WERI-Rb-1 (cell line): ENCODE results near the gene SSH3.

Source experiments
- DNase-seq: peaks from one replicate; pipeline ENCODE4 v3.0.0-alpha.2; 2020
- H3K27ac ChIP-seq: fragments of 250-450 bp; sonication (Bioruptor Pico); 2 replicates; pipeline ENCODE4 v1.5.1; 2020; ENCODE audit warnings: mild to moderate bottlenecking, moderate library complexity
- H3K27me3 ChIP-seq: fragments of 250-450 bp; sonication (Bioruptor Pico); 2 replicates; pipeline ENCODE4 v1.5.1; 2021; ENCODE audit warnings: mild to moderate bottlenecking, low read depth, moderate library complexity; ENCODE audit not compliant: insufficient read depth, severe bottlenecking
- H3K36me3 ChIP-seq: fragments of 250-450 bp; sonication (Bioruptor Pico); 2 replicates; pipeline ENCODE4 v1.5.1; 2020; ENCODE audit warnings: mild to moderate bottlenecking, moderate library complexity
- H3K4me3 ChIP-seq: 2 replicates; pipeline ENCODE4 v1.5.1; 2011; ENCODE audit warnings: low read depth, mild to moderate bottlenecking, control low read depth, low read length
- H3K9me3 ChIP-seq: fragments of 250-450 bp; sonication (Bioruptor Pico); 2 replicates; pipeline ENCODE4 v1.5.1; 2021; ENCODE audit warnings: mild to moderate bottlenecking, moderate library complexity; ENCODE audit not compliant: severe bottlenecking
- TF ChIP-seq, protein P1 (sequence below): IDR thresholded peaks from 2 replicates; pipeline ENCODE4 v1.5.1; 2011; ENCODE audit warnings: low read depth, mild to moderate bottlenecking, control low read depth, inconsistent platforms, low read length

Gene SSH3

GRCh38 chr11:67287355-67288197, 15.8 kb upstream of the SSH3 start:
- Histone ChIP-seq H3K36me3 (peaks cover 71% of the 10 kb centered on the region), H3K4me3 (peak overlapping the region; percentile 78), H3K27me3 (no peaks in the 10 kb centered on the region), H3K27ac (peak overlapping the region; percentile 98), H3K9me3 (no peaks in the 10 kb centered on the region)
- no peak for DNase-seq
- TF ChIP-seq, protein P1, sequence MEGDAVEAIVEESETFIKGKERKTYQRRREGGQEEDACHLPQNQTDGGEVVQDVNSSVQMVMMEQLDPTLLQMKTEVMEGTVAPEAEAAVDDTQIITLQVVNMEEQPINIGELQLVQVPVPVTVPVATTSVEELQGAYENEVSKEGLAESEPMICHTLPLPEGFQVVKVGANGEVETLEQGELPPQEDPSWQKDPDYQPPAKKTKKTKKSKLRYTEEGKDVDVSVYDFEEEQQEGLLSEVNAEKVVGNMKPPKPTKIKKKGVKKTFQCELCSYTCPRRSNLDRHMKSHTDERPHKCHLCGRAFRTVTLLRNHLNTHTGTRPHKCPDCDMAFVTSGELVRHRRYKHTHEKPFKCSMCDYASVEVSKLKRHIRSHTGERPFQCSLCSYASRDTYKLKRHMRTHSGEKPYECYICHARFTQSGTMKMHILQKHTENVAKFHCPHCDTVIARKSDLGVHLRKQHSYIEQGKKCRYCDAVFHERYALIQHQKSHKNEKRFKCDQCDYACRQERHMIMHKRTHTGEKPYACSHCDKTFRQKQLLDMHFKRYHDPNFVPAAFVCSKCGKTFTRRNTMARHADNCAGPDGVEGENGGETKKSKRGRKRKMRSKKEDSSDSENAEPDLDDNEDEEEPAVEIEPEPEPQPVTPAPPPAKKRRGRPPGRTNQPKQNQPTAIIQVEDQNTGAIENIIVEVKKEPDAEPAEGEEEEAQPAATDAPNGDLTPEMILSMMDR = no peak

GRCh38 chr11:67288198-67288451, 15.2 kb upstream of the SSH3 start:
- no peak for DNase-seq
- H3K4me3 ChIP-seq = peak overlapping the region; percentile 78
- TF ChIP-seq, protein P1 = no peak
- peaks cover 71% of the 10 kb centered on the region for H3K36me3 ChIP-seq
- H3K27ac ChIP-seq = peak overlapping the region; percentile 98
- H3K9me3 ChIP-seq = no peaks in the 10 kb centered on the region
- no peaks in the 10 kb centered on the region for H3K27me3 ChIP-seq

DNA sequence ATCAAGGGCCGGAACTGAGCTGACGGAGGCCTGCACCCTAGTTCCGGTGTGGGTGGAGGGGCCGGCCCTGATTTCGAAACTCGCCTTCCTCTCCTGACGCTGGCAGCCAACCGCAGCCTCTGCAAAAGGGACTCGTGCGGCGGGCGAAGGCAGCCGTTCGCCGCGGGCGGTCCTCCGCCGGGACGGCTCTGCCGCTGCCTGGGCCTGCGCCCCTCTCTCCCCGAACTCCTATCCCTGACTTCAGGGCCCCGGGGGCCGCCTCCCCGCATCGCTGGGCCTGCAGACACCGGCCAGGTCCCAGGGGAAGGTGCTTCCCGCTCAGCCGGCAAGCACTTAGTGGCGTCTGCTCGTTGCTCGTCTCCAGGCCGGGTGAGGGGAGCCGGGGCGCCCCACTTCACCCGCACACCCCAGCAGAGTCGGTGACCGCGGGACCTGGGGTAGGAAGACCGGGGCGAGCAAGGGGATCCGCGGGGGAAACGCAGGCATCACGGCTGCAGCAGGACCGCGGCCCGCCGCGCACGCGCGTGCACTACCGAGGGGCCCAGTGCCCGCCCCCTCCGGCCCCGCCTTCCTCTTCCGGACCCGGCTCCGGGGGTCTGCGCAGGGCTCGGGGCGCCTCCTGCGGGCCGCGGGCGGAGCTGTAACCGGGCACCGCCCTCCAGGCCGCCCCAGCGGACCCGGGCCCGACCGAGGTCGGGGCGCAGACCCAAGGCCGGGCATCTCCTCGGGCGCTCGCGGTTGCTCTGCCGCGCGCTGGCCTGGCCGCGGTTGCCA, 14.7 kb upstream of the SSH3 start:
- H3K27me3 ChIP-seq = no peaks in the 10 kb centered on the region
- TF ChIP-seq, protein P1 = peak; percentile 45
- H3K9me3 ChIP-seq = no peaks in the 10 kb centered on the region
- peaks cover 67% of the 10 kb centered on the region for H3K36me3 ChIP-seq
- H3K4me3 ChIP-seq = peak overlapping the region; percentile 78
- DNase-seq = peak; percentile 87
- peak overlapping the region; percentile 98 for H3K27ac ChIP-seq

DNA sequence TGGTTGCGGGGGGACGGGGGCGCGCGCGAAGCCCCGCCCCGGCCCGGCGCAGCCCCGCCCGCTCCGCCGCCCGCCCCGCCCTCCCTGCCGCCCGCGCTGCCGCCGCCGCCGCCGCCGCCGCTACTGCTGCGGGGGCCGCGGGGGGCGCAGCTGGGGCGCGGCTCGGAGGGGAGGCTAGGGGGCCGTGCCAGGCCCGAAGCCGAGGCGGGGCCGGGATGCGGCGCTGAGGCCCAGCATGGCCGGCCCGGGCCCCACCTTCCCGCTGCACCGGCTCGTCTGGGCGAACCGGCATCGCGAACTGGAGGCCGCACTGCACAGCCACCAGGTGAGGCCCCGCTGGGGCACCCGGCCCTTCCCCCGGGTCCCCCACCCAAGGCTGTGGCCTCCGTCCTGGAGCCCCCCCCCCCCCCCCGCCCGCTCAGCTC, 14.1 kb upstream of the SSH3 start, which contains the start of gene ANKRD13D:
ANKRD13D (plus strand) TSS at position 78 of the 425 bp plus-strand sequence; CDS start at position 236, 158 bp downstream.
- H3K27me3 ChIP-seq = no peaks in the 10 kb centered on the region
- H3K36me3 ChIP-seq = peaks cover 61% of the 10 kb centered on the region
- no peak for DNase-seq
- no peaks in the 10 kb centered on the region for H3K9me3 ChIP-seq
- TF ChIP-seq, protein P1 = 0 out of 2 replicates have a peak, but pooled peaks have one; percentile 4
- H3K4me3 ChIP-seq = peak within 1 kb of the TSS; percentile 78
- peak within 1 kb of the TSS; percentile 98 for H3K27ac ChIP-seq

DNA sequence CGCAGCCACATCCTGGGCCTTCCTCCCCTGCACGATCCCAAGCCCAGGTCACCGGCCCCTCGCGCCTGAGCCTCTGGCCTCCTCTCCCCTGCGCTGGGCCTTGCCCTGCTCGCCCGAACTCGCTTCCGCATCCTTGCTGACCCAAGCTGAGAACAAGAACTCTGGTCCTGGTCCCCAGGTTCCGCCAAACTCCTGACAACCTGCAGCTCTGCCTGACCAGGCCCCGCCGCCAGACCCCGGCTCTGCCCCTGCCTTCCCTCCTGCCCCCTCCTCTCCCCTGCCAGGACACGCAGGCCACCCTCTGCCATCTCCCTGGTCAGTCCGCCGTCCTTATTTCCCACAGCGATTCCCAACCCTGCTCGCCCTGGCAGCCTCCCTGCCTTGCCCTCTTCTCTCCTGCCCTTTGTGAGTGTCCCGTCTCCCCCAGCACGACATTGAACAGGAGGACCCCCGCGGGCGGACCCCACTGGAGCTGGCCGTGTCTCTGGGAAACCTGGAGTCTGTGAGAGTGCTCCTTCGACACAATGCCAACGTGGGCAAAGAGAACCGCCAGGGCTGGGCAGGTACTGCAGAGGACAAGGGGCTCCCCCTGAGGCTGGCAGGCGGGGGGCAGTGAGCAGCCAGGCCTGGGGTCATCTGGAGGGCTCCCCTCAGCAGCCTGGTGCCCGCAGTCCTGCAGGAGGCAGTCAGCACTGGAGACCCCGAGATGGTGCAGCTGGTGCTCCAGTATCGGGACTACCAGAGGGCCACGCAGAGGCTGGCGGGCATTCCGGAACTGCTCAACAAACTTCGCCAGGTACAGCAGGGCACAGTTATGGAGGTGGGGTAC, 13.5 kb upstream of the SSH3 start:
- DNase-seq = no peak
- Histone ChIP-seq H3K36me3 (peaks cover 59% of the 10 kb centered on the region), H3K27ac (peak overlapping the region; percentile 77), H3K9me3 (no peaks in the 10 kb centered on the region), H3K4me3 (peak overlapping the region; percentile 50), H3K27me3 (no peaks in the 10 kb centered on the region)
- TF ChIP-seq, protein P1 = no peak
